Dermis microvascular lymphatic vessel endothelial cell (primary cell): ENCODE data around the gene MAGEA11. TPM values are rescaled to one million over a fixed set of nuclear protein-coding genes. Genes with fewer than 3 reads are reported as not detected.
"Not testable (repeated sequence)": the region's sequence is repeated elsewhere in the genome, so short reads cannot be mapped to it uniquely, and the experiment has no call there.

Experiments used
- DNase-seq, 2 donors: peaks; one replicate each; pipeline versions ENCODE4 v3.0.0 to v3.0.0-alpha.2; 2010; ENCODE audit warnings: low read depth in 2 of 2
- total RNA-seq: library from RNA; depleted of rRNA; stranded (reverse); fragments of >200 nt; gene quantifications from 2 replicates; pipeline ENCODE4 v1.2.1, GENCODE V29; 2014

The MAGEA11 gene
- total RNA-seq, 1 donor from 2014 or later: not detected

GRCh38 chrX:149717803-149718202, 5.9 kb downstream of the MAGEA11 start:
- peak in 1 of 2 donors; percentile 43 for DNase-seq

DNA sequence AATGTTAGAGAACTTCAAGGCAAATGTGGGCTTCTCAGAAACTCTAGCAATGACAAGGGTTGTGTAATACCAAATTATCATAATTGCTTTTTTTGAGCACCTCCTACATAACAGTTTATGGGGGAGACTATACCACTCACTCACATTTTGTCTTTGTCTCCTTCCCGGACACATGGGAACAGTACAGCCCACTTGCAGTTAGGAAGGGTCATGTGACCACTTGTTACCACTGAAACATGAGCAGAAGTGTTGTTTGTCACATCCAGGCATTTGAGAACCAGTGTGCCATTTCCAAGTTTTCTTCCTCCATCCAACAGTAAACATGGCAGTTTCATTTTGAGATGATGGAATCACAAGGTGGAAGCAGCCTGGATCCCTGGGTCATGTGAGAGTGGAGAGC, 6.9 kb downstream of the MAGEA11 start:
- DNase-seq: no peak

- no peak for DNase-seq
These were observed 8.3 kb downstream of the MAGEA11 start for GRCh38 chrX:149720021-149720689.

GRCh38 chrX:149721241-149721640, 9.4 kb downstream of the MAGEA11 start:
- not testable (repeated sequence) for DNase-seq

GRCh38 chrX:149721778-149722177, 9.9 kb downstream of the MAGEA11 start:
- no peak for DNase-seq

DNA sequence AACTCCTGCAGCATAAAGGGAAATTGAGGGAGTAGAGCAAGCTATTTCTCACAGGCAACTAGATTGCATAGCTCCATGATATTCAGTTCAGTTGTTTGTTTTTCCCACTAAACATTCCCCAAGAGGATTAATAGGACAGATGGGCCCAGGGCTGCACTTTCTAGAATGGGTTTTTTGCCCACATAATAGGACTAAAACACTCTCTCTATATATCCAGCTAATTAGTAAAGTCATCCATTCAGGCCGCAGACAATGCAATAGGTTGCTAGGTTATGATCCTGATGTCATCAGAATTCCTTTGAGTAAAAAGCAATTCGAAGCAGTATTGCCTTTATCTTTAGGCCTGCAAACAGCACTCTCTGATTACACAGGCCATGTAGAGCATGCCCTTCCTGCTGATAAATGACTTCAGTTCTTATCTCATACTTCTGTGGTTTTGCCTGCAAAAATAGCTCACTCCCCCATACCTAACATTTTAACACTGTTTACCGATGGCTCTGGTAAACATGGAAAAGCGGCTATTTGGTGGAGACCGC, 11.8 kb downstream of the MAGEA11 start:
- not testable (repeated sequence) for DNase-seq

DNA sequence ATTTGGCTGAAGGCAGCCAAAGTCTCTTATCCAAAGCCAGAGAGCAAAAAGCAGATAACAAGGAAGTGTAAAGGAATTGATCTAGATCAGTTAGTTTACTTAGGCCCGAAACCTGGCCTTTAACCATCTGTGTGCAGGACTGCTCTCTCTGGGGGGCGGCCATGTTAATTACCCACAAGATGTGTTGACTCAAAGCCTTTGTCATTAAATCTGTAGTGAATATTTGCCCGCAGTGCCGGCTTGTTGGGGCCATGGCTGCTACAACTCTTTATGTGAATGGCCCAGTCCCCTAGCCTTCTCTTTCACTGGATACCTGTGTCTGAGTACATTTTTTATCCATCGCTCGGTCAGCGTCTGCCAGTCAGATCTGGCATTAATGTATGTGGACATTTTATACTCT, 15.4 kb downstream of the MAGEA11 start:
- not testable (repeated sequence) for DNase-seq

- DNase-seq: not testable (repeated sequence)
These were observed 30.4 kb downstream of the MAGEA11 start for GRCh38 chrX:149742269-149742668.

DNA sequence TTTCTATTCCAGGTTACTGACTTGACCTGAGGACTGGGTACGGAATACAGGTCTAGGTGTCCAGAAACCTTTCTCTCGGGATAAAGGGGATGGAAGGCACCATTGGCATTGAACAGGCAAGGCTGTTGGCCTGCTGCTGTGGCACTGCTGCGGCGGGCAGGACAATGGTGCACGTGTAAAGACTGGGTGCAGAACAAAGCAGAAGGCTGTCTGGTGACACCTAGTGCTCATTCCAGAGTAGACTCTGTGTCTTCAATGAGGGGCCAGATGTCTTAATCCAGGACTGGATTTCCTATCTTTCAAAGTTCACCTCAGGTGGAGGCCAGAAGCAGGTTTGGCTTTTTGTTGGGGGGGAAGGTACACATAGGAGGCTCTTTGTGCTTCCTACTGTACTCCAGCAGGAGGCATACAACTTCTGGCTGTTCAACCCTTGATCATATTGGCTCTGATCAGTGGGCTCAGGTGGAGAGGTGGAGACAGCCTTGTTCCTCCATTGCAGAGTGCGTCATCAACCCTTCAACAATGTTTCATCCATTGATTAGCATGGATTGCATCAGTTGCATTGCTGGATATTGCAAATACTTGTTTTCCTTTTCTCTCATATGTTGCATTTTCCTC, 34.6 kb downstream of the MAGEA11 start:
- not testable (repeated sequence) for DNase-seq

- no peak for DNase-seq
These were observed 45.6 kb downstream of the MAGEA11 start for GRCh38 chrX:149757206-149758067.

DNA sequence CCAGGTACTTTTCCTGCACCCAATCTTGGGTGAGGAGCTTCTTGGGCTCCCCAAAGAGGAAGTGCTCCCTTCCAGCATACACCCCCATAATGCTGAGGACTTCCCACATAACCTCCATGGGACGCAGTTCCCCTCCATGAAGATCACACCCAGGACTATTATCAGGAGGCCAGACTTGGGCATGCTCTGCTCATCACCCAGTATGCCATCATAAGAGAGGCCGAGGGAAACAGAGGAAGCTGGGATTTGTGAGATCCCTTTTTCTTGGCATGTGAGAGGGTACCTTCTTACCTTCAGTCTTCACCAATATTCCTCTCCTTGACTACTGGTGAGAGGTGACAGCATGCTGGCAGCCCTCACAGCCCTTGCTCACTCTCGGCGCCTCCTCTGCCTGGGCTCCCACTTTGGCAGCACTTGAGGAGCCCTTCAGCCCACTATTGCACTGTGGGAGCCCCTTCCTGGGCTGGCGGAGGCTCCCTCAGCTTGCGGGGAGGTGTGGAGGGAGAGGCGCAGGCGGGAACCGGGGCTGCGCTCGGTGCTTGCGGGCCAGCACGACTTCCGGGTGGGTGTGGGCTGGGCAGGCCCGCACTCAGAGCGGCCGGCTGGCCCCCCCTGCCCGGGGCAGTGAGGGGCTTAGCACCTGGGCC, 46.3 kb downstream of the MAGEA11 start:
- DNase-seq: no peak

- DNase-seq: not testable (repeated sequence)
These were observed 46.8 kb downstream of the MAGEA11 start for GRCh38 chrX:149758715-149759078.

- no peak for DNase-seq
These were observed 48.0 kb downstream of the MAGEA11 start for GRCh38 chrX:149759824-149760223.

GRCh38 chrX:149760965-149761364, 49.1 kb downstream of the MAGEA11 start:
- no peak for DNase-seq

- DNase-seq: not testable (repeated sequence)
These were observed 50.2 kb downstream of the MAGEA11 start for GRCh38 chrX:149761858-149762674.

DNA sequence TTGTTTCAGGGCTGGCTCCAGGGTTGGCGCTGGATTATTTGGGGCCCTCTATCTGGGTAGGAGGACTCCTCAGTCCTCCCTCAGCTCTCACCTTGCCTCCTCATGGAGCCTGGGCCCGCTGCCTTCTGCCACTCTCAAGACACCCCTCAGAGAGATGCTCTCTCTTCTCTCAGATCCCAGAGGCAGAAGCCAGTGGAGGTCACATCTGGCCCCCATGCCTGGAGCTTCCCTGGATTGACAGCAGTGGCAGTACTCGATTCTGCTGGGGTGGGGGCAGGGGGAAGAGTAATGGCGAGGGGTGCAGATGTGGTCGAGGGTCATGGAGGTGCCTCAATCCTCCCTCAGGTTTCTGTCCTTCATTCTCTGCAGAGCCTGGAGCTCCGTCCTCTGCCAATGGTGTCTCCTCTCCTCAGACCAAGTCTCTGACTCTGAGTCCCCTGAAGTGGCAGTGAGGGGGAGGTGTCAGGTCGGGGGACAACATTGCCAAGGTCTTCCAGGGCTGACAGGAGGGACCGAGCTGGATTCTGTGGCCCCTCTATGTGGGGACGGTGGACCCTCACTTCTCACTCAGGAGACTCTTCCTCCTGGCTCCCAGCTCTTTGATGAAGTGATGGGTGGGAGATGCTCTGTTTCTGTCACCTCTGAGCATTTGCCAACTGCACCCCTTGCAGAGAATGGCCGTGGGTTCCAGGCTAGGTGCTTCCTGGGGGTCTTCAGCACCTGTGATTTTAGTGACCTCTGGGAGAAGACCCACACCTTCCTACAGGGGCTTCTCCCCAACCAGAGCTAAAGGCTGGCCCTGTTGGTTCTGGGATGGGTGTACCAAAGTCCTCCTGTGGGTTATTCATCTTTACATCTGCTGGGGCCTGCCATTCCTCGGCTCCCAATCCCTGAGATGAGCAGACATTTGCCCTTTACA, 51.1 kb downstream of the MAGEA11 start:
- DNase-seq: no peak
